ENCODE measurements around the gene DENND2D. TPM values are rescaled to one million over a fixed set of nuclear protein-coding genes. Genes with fewer than 3 reads are reported as not detected.

DENND2D gene
- total RNA-seq, 1 donor from 2014 or later = 203 TPM

DNA sequence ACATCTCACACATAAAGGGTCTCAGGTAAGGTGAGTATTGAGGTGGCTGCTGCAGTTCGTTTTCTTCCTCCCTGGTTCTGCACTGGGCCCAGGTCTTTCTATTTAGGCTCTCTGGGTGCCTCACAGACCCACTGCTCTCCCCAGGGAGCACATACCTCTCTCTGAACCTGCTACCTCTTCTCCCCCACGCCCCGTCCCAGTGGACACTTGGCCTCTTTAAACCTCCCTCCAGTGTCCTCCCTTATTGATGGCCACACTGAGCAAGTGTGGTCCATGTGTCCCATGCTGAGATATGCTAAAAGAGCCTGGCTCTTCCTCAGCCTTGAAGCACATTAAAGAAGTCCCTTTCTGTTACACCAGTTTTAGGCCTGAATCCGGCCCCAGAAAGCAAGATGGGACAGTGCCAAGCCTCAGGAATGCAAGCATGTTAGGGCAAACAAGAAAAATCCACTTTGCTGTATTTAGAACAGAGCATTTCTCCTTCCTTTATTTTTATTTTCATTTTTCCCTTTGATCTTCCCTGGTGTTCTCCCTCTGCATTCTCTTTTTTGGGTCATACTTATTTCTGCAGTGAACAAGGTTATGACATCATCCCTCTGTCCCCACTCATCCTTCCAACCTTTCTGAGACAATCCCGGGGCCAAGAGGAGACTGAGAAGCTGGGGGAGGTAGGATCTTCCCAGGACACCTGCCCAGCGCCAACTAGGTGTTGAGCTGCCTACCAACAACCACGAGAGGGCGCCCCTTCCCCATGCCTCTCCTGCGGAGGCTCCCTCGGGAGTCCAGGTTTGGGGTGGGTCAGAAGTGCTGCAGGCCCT is 22.1 kb upstream of the DENND2D start:
- intact Hi-C loops (cut with micrococcal nuclease) = loop anchor here (1.0 to 10.0 kb wide), 7 partner anchors 112 to 435 kb away; partner anchors contain the start of gene C1orf162

DNA sequence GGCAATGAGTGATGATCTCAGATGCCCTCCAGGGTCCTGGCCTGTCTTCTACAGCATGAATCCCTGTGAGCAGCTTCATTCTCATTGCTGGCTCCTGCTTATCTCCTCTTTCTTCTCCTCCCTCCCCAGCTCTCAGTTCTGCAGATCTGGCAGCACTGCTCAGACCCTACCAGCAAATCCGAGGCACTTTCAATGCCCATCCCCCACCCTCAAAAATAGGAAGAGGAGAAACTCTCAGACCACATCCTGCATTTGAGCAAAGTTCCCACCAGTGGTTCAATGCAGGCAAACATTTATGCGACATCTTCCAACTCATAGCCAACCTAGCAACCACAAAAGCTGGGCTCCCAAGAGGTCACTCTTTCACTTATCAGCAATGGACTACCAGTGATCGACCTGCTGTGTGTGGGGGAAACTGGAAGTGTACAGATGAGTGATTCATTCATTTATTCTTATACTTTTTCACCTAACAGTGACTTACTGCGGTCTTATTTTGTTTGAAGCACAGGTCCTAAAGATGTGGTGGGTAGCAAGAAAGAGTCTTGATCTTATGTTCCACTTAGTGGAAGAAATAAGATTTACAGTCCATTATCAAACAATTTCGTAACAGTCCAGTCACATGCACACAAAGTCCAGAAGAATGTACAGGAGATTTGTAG is 21.3 kb upstream of the DENND2D start:
- intact Hi-C loops (cut with micrococcal nuclease) = loop anchor here (2.0 to 10.0 kb wide), 5 partner anchors 191 to 434 kb away; partner anchors contain the start of gene C1orf162

DNA sequence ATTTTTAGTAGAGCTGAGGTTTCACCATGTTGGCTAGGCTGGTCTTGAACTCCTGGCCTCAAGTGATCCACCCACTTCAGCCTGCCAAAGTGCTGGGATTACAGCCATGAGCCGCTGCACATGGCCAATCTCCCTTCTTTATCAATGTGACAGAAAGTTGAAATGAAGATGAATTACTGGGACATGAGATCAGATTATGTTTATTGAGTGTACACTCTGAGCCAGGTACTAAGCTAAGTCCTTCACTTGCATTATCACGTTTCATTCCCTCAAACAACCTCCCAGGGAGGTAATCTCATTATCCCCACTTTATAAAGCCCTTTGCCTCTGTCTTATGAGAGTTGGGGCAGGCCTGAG is 20.8 kb upstream of the DENND2D start:
- intact Hi-C loops (cut with micrococcal nuclease) = loop anchor here (5.0 to 10.0 kb wide), 3 partner anchors 254 to 434 kb away; partner anchors contain the start of gene C1orf162

DNA sequence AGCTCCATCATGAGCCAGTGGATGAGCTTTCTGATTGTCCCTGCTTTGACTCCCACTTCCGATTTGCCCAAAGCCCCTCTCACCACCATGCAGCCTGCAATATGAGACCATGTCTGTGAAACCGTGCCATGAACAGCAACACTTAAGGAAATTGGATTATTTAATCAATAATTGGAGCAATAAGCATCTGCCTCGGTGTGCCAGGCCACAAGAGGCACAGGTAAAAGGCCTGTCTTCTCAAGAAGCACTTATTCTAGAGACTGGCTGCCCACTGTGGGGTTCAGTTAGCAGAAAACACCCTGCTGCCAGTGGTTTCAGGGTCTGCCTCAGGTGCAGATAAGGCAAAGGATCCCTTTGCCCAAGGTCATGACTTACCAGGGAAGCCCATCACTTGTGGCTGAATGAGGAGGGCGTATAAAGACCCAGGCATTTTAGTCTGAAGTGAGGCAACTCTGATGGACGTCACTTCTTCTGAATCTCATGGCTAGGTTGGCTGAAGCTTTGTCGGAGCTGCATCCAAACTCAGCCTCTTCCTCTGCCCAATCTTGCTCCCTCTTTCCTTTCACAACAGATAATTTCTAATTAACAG is 19.9 kb upstream of the DENND2D start:
- intact Hi-C loops (cut with micrococcal nuclease) = loop anchor here (5.0 to 10.0 kb wide), 3 partner anchors 254 to 433 kb away; partner anchors contain the start of gene C1orf162

DNA sequence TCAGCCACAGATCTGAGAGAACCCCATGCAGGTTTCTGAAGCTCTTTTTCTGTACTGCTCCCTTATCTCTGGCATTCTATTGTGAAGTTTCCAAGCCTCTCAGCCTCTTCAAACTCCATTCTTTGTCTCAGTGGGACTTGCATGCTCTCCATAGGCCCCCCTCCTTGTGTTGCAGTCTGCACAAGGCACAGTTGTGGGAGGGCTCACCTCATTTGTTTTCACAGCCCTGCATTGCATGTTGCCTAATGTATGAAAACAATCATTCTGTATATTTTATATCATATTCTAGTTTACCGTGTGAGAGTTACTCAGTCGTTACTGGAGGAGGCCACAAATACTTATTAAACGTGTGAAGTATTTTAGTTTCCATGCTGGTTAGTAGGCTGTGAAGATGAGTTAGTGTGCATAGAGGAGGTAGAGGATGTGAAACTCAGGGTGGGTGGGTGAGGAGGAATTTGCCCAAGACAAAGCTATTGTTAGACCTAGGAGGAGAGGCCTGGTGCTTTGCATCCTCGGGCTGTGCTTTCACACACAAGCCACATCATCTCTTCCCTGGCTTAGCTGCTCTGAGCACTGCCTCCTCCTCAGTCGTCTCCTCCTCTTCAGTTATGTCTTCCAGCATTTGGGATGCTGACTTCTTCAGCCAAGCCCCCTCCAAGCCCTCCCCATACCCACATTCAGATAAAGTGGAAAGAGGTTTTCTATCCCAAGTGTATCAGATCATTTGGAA is 19.3 kb upstream of the DENND2D start:
- intact Hi-C loops (cut with micrococcal nuclease) = loop anchor here (5.0 to 10.0 kb wide), 9 partner anchors 77 to 575 kb away; partner anchors contain the start of genes C1orf162, CEPT1, DDX20 and DRAM2

DNA sequence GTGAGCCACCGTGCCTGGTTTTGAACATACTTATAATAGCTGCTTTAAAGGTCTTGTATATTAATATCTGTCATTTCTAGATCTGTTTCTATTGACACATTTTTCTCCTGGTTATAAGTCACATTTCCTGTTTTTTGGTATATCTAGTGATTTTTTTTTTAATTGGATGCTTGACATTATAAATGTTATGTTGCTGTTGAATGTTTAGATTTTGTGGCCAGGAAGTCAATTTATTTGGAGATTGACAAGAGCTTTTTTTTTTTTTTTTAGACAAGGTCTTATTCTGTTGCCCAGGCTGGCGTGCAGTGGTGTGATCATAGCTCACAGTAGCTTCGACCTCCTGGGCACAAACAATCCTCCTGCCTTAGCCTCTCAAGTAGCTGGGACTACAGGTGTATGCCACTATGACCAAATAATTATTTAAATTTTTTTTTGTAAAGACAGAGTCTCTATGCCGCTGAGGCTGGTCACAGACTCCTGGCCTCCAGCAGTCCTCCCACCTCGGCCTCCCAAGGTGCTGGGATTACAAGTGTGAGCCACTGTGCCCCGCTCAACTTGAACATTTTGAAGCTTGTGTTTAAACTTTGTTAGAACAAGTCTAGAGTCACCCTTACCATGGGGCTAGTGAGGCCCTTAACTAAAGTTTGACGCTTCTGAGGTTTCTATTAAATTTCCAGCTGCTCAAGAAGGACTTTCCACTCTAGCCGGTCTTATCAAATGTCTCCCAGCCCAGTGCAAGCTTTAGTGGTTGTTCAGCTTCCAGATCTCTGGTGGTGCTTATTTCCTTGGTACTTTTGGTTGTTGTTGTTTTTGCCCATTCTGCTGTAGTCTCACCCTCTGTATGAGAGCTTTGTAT is 18.5 kb upstream of the DENND2D start:
- intact Hi-C loops (cut with micrococcal nuclease) = loop anchor here (5.0 to 10.0 kb wide), 6 partner anchors 77 to 574 kb away; partner anchors contain the start of genes CEPT1, DDX20, DRAM2 and LRIF1

DNA sequence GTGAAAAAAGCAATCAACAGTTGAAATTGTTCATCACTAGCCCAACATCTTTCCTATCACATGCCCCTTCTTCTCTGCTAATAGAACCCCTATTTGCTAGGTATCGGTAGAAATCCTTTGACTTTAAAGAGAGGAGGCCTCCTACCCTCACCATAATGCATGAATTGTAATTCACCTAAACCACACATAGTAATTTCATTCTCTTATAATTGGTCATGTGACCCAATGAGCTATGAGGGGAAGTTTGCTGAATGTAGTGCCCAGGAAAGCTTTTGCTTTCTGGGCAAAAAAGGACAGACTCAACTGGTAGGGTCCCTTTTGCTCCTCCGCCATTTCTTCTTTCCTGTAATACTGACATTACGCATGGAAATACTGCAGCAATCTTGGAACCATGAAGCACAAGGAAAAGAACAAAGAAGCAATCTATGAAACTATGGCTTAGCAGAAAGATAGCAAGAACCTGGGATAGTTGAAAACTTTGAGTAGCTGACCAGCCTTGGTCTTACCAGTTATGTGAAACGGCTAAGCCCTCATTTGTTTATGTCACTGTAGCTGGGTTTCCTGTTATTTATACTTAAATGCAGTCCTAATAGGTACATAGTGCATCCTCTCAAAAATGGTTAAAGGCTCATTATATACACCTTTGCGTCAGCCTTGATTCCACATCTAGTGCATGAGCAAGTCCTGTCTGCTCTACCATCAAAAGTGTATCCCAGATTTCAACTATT is 16.9 kb upstream of the DENND2D start:
- intact Hi-C loops (cut with micrococcal nuclease) = loop anchor here (2.0 to 10.0 kb wide), 8 partner anchors 75 to 879 kb away; partner anchors contain the start of genes CEPT1, DDX20, DRAM2 and LRIF1

DNA sequence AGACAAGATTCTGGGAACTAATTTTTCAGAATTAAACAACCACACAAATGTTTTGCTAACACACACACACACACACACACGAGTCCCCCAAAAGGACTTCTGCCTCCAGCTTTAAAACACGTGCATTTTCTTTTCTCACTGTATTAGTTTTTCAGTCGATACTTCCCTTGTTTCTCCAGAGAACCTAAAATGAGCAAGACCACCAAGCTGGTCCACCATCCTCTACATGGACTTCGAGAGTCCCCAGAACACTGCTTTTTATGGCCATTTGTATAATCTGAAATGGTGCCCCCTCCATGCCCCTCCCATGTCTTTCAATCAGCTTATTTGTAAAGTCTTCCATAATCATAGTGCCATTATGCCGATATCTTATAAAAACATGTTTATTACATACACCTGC is 16.3 kb upstream of the DENND2D start:
- intact Hi-C loops (cut with micrococcal nuclease) = loop anchor here (1.0 to 10.0 kb wide), 10 partner anchors 9 to 878 kb away; partner anchors contain the start of genes CEPT1, DDX20, DRAM2 and LRIF1

DNA sequence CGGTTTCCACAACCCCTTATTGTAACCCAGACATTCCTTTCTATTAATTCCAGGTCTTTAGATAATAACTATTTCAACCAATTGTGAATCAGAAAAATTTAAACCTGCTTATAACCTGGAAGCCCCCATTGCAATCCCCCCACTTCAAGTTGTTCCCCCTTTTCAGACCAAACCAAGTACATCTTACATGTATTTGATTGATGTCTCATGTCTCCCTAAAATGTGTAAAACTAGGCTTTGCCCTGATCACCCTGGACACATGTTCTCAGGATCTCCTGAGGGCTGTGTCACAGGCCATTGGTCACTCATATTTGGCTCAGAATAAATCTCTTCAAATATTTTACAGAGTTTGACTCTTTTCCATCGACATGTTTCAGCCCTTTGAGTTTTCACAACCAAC is 14.8 kb upstream of the DENND2D start:
- intact Hi-C loops (cut with micrococcal nuclease) = loop anchor here (5.0 to 10.0 kb wide), 6 partner anchors 73 to 570 kb away; partner anchors contain the start of genes CEPT1, DDX20, DRAM2 and LRIF1

DNA sequence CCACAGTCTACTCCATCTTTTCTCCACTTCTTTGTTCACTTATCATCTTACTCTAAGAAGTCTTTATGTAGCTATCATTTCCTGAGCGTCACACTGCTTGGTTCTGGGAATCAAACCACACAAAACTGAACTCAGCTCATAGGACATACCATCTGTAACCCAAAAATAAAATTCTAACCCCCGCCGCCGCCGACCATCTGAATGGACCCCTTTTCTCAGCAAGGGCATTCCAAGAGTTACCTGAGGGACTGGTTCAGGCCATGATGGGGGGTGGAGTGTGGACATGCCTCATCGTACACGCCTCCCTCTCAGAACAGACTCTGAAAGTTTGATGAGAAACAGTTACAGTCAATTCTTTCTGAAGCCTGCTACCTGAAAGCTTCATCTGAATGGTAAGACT is 14.4 kb upstream of the DENND2D start:
- intact Hi-C loops (cut with micrococcal nuclease) = loop anchor here (5.0 to 10.0 kb wide), 6 partner anchors 73 to 570 kb away; partner anchors contain the start of genes CEPT1, DDX20, DRAM2 and LRIF1

DNA sequence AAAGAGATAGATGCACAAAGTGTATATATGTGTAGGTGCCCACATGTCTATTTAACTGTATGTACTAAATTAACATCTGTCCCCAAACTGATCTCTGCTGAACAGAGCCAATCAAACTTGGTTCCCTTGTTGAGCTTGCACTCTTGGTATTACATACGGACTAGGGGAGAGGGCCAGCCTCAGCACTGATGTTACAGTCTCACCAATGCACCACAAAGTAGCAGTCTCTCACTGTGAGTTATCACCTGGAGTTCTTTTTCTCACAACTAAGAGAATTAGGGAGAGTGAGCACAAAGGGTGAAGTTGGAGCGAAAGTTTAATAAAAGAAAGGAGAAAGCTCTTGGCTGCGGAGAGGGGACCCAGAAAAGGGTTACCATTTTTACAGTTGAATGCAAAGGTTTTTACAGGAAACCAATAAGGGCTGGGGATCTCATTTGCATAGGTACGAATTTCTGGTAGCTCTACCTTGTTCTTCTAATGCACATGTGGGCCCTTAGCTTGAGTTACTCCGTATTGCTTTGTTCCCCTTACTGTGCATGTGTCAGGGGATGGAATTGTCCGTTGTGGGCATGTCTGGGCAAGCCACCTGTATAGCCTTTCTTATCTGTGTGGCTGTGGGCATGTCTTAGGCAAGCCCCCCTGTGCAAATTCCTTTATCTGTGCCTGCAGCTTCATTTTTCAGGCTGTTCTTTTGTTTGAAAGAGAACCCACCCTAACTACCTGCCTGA is 13.8 kb upstream of the DENND2D start:
- intact Hi-C loops (cut with micrococcal nuclease) = loop anchor here (10.0 kb wide), 1 partner anchor 569 kb away; no protein-coding TSS in a partner anchor

DNA sequence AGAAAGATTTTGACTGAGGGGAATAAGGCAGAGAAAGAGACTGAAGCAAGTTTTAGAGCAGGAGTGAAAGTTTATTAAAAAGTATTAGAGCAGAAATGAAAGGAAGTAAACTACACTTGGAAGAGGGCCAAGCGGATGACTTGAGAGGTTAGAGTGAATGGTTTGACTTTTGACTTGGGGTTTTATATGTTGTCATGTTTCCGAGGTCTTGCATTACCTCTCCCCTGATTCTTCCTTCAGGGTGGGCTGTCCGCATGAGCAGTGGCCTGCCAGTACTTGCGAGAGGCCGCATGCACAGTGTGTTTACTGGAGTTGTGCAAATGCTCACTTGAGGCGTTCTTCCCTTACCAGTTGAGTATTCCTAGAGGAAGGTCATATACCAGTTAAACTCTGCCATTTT is 13.0 kb upstream of the DENND2D start:
- intact Hi-C loops (cut with micrococcal nuclease) = loop anchor here (10.0 kb wide), 1 partner anchor 569 kb away; no protein-coding TSS in a partner anchor

DNA sequence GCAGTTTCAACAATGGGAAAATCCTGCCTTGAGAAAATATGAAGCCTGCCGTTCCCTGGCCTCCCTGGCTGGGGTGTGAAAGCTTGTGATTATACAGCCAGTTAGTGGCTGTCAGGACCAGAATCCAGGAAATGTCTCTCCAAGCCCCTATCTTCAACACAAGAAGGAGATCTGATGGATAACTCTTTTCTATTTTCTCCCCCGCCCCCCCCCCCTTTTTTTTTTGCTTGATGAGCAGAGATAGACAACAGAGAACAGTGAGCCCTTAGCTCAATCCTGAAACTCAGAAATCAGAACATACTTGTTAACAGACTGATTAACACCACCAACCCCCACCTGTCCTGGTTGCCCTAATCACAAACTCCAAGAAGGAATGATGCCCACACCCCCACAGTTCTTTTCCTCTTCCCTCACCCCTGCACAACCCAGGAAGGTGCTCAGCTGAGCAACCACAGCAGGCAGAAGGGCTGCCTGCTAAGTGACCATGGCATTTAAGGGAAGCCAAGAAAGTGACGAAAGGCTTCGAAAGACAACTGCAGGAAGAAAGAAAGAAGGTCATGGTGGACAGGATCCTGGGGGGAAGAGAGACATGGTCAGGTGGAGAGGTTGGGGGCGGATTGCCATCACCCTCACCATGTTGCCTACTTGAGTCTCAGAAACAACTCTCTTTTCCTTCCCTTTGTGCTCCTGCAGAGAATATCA is 12.3 kb upstream of the DENND2D start:
- intact Hi-C loops (cut with micrococcal nuclease) = loop anchor here (10.0 kb wide), 1 partner anchor 568 kb away; no protein-coding TSS in a partner anchor

DNA sequence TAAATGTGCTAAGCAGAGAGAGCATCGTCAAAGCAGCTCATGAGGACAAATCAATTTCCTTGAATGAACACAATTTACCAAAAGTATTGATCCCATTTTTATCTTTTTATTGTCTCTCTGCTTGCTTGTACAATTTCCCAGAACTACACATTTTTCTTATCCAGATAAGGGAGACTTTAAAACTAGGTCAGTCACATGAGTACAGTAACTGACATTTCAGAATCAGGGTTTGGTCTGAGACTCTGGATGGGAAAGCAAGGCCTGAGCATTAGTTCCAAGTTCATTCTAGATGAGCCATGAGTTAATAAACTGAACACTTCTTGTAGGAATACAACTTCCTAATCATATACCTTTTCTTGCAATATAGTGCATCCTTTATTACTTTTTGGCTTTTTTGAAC is 11.5 kb upstream of the DENND2D start:
- intact Hi-C loops (cut with micrococcal nuclease) = loop anchor here (10.0 kb wide), 1 partner anchor 567 kb away; no protein-coding TSS in a partner anchor

DNA sequence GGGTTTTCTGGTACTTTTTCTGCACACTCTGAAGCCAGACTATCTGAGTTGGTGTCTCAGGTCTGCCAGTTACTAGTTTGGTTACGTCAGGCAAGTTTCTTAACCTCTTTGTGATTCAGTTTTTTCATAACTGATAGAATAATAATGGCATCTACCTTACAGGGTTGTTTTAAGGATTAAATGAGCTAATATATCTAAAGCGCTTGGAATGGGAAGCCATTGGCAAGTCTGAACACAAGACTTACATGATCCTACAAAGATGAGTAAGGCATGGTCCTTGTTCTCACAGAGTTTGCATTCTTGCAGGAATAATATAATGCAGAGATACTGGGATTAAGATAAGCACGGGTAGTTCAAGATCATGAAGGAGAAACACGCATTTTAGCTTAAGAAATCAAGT is 9.2 kb upstream of the DENND2D start:
- intact Hi-C loops (cut with micrococcal nuclease) = loop anchor here (10.0 kb wide), 1 partner anchor 565 kb away; no protein-coding TSS in a partner anchor

DNA sequence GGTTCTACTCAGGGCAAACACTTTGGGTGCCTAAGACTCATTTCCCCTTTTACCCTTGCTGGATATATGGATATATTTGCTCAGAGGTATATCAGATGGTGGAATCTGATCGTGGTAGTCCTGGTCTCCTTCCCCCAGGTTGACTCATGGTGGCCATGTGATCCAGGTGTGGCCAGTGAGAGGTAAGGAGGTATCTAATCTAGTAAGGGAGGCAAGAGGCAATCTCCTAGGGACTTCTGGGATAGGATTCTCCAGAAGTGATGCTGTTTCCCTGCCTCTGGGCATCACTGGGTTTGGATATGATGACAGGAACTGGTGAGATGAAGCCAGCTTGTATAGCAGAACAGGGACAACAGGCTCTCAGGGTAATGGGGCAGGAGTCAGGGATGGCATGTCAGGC is 8.5 kb upstream of the DENND2D start:
- intact Hi-C loops (cut with micrococcal nuclease) = no loop called here

DNA sequence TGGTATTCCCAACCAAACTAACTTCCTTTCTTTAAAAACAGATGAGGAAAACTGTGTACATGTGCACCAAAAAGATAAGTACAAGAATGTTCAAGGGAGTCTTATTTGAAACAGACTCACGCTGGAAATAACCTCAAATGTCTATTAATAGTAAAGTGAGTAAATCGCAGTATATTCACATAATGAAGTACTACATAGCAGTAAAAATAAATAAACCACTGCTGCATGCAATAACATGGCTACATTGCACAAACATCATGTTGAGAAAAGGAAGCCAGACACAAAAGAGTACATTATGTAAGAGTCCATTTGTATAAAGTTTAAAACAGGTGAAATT is 5.2 kb upstream of the DENND2D start:
- intact Hi-C loops (cut with micrococcal nuclease) = no loop called here

Data from T-helper 2 cell treated with Interferon-gamma antibody and Interleukin-4, amounts not matched to agents 100 ng/mL and 5 ng/mL, for 36 hours (primary cell).